H1 (cell line): ENCODE results near the gene ZNF771. TPM values are rescaled to one million over a fixed set of nuclear protein-coding genes. Genes with fewer than 3 reads are reported as not detected.

Experiments used
- CTCF ChIA-PET: fragments of 300-600 bp; sonication (Branson Sonifier 250); formaldehyde crosslinking; loops from one replicate; lab custom pipeline; 2021; ENCODE audit not compliant: partially characterized antibody; lab: Charles Lee
- POLR2A ChIA-PET: fragments of 300-600 bp; sonication (Branson Sonifier 250); formaldehyde crosslinking; loops from one replicate; lab custom pipeline; 2021; ENCODE audit warnings: inconsistent platforms; ENCODE audit not compliant: partially characterized antibody; lab: Charles Lee
- DNase-seq, 2 experiments: peaks; one replicate each; pipeline versions ENCODE4 v3.0.0 to v3.0.0-alpha.2; 2010 to 2022; ENCODE audit warnings: low spot score in 2 of 2, low read depth in 1 of 2, mixed read lengths in 1 of 2
- FAIRE-seq: peaks from 2 replicates; lab custom pipeline; 2011; peaks lifted over from hg19 to GRCh38; lab: Jason Lieb, UNC
- H2AFZ ChIP-seq: 2 replicates; pipeline ENCODE4 v1.8.1; 2012; ENCODE audit warnings: low read length, inconsistent platforms
- H2AK5ac ChIP-seq: 2 replicates; pipeline ENCODE4 v1.6.1; 2013; ENCODE audit warnings: low read depth, low read length
- H2BK120ac ChIP-seq: replicated peaks from 2 replicates; pipeline ENCODE3; 2013; ENCODE audit warnings: low read depth, low read length, inconsistent platforms
- H2BK12ac ChIP-seq: 2 replicates; pipeline ENCODE4 v1.6.1; 2013; ENCODE audit warnings: low read depth, low read length
- H2BK15ac ChIP-seq: 2 replicates; pipeline ENCODE4 v1.6.1; 2013; ENCODE audit warnings: low read length
- H2BK20ac ChIP-seq: 2 replicates; pipeline ENCODE4 v1.6.1; 2013; ENCODE audit warnings: low read length
- H2BK5ac ChIP-seq: 2 replicates; pipeline ENCODE4 v1.6.1; 2013; ENCODE audit warnings: low read depth, low read length
- H3K14ac ChIP-seq: 2 replicates; pipeline ENCODE4 v1.6.1; 2013; ENCODE audit warnings: inconsistent platforms; ENCODE audit not compliant: insufficient read length
- H3K18ac ChIP-seq: 2 replicates; pipeline ENCODE4 v1.6.1; 2013; ENCODE audit warnings: low read length; ENCODE audit errors: extremely low read depth
- H3K23ac ChIP-seq: 2 replicates; pipeline ENCODE4 v1.6.1; 2013; ENCODE audit warnings: inconsistent platforms; ENCODE audit not compliant: insufficient read length
- H3K23me2 ChIP-seq: 2 replicates; pipeline ENCODE4 v1.6.1; 2013; ENCODE audit warnings: low read depth, low read length
- H3K27ac ChIP-seq: 2 replicates; pipeline ENCODE4 v1.6.1; 2011; ENCODE audit warnings: low read depth, low read length, inconsistent platforms
- H3K27me3 ChIP-seq, 4 experiments: replicated peaks in 1 of 4; 1 replicate in 1 of 4; 2 replicates in 3 of 4; pipeline versions ENCODE4 v1.6.1 to v1.8.1; 2011 to 2013; ENCODE audit warnings: low read length in 3 of 4, mild to moderate bottlenecking in 3 of 4, inconsistent platforms in 2 of 4, mixed read lengths in 2 of 4, moderate library complexity in 1 of 4; ENCODE audit not compliant: control insufficient read depth in 3 of 4, insufficient read depth in 3 of 4; ENCODE audit errors: extremely low read depth in 1 of 4
- H3K36me3 ChIP-seq, 4 experiments: 2 replicates each; pipeline versions ENCODE4 v1.6.1 to v1.8.1; 2011 to 2013; ENCODE audit warnings: mild to moderate bottlenecking in 4 of 4, low read length in 3 of 4, moderate library complexity in 2 of 4, control low read depth in 1 of 4, inconsistent platforms in 1 of 4; ENCODE audit not compliant: insufficient read depth in 4 of 4, control insufficient read depth in 2 of 4
- H3K4ac ChIP-seq: replicated peaks from 2 replicates; pipeline ENCODE3; 2013; ENCODE audit warnings: low read length, low read depth, mixed read lengths, inconsistent platforms; ENCODE audit not compliant: insufficient read length
- H3K4me1 ChIP-seq, 4 experiments: replicated peaks in 1 of 4; 1 replicate in 1 of 4; 2 replicates in 3 of 4; pipeline versions ENCODE4 v1.6.1 to v1.8.1; 2011 to 2013; ENCODE audit warnings: low read length in 3 of 4, inconsistent platforms in 2 of 4, mixed read lengths in 1 of 4; ENCODE audit not compliant: insufficient read depth in 4 of 4, control insufficient read depth in 3 of 4
- H3K4me2 ChIP-seq, 2 experiments: 2 replicates each; pipeline versions ENCODE4 v1.6.1 to v1.8.1; 2011 to 2013; ENCODE audit warnings: low read depth in 2 of 2, low read length in 2 of 2, control low read depth in 1 of 2, inconsistent platforms in 1 of 2, mild to moderate bottlenecking in 1 of 2; ENCODE audit not compliant: insufficient read depth in 1 of 2
- H3K4me3 ChIP-seq, 4 experiments: fragments of 200-600, 300-600 bp in 1 of 4; sonication (generic), shearing (Covaris generic), sonication (Bioruptor Twin) in 1 of 4; 2 replicates each; pipeline versions ENCODE4 v1.5.1 to v1.8.1; 2011 to 2016; ENCODE audit warnings: low read length in 4 of 4, low read depth in 3 of 4, control low read depth in 2 of 4, inconsistent platforms in 2 of 4, mild to moderate bottlenecking in 2 of 4, mixed read lengths in 1 of 4, moderate library complexity in 1 of 4; ENCODE audit not compliant: insufficient read depth in 2 of 4; ENCODE audit errors: extremely low read depth in 1 of 4
- H3K56ac ChIP-seq: replicated peaks from 2 replicates; pipeline ENCODE3; 2013; ENCODE audit warnings: low read depth, mild to moderate bottlenecking, mixed read lengths, low read length, inconsistent platforms; ENCODE audit not compliant: insufficient read length
- H3K79me1 ChIP-seq: 2 replicates; pipeline ENCODE4 v1.6.1; 2013; ENCODE audit warnings: low read depth, low read length, control low read depth
- H3K79me2 ChIP-seq, 2 experiments: 2 replicates each; pipeline versions ENCODE4 v1.6.1 to v1.8.1; 2012 to 2013; ENCODE audit warnings: low read length in 2 of 2, mild to moderate bottlenecking in 2 of 2, inconsistent platforms in 1 of 2; ENCODE audit not compliant: insufficient read depth in 2 of 2, control insufficient read depth in 1 of 2
- H3K9ac ChIP-seq, 4 experiments: replicated peaks in 1 of 4; 1 replicate in 1 of 4; 2 replicates in 3 of 4; pipeline versions ENCODE4 v1.6.1 to v1.8.1; 2011 to 2013; ENCODE audit warnings: low read depth in 3 of 4, low read length in 3 of 4, control low read depth in 2 of 4, mild to moderate bottlenecking in 2 of 4, moderate library complexity in 2 of 4, inconsistent platforms in 1 of 4; ENCODE audit errors: extremely low read depth in 1 of 4
- H3K9me3 ChIP-seq, 2 experiments: 2 replicates each; pipeline versions ENCODE4 v1.6.1 to v1.8.1; 2012 to 2013; ENCODE audit warnings: mild to moderate bottlenecking in 2 of 2, moderate library complexity in 2 of 2, control low read depth in 1 of 2, inconsistent platforms in 1 of 2, low read depth in 1 of 2, low read length in 1 of 2, mixed read lengths in 1 of 2; ENCODE audit not compliant: insufficient read depth in 2 of 2
- H4K20me1 ChIP-seq, 2 experiments: replicated peaks in 1 of 2; 2 replicates each; pipeline versions ENCODE3 to v1.8.1; 2011 to 2013; ENCODE audit warnings: inconsistent platforms in 2 of 2, low read length in 2 of 2, mild to moderate bottlenecking in 1 of 2; ENCODE audit not compliant: insufficient read depth in 2 of 2, control insufficient read depth in 1 of 2
- H4K5ac ChIP-seq: 2 replicates; pipeline ENCODE4 v1.6.1; 2013; ENCODE audit warnings: low read length, low read depth, mixed read lengths, inconsistent platforms; ENCODE audit not compliant: insufficient read length
- H4K8ac ChIP-seq: 2 replicates; pipeline ENCODE4 v1.8.0; 2013; ENCODE audit warnings: mild to moderate bottlenecking, moderate library complexity, low read length, inconsistent platforms; ENCODE audit not compliant: insufficient read depth; ENCODE audit errors: extremely low read depth
- H4K91ac ChIP-seq: replicated peaks from 2 replicates; pipeline ENCODE3; 2013; ENCODE audit warnings: low read length, mixed read lengths, inconsistent platforms; ENCODE audit not compliant: insufficient read length
- JUN ChIP-seq: IDR thresholded peaks from 2 replicates; pipeline ENCODE4 v1.6.1; 2011; ENCODE audit warnings: low read depth, mild to moderate bottlenecking, improper control_type of control experiment, low read length
- RFX5 ChIP-seq: IDR thresholded peaks from 2 replicates; pipeline ENCODE4 v1.6.1; 2011; ENCODE audit warnings: low read depth, low read length, improper control_type of control experiment, borderline replicate concordance
- SIRT6 ChIP-seq: IDR thresholded peaks from one replicate; pipeline ENCODE4 v1.7.1; 2012; ENCODE audit warnings: low read length, inconsistent platforms
- WGBS, 2 experiments: shearing (Covaris generic) in 1 of 2; methylation state at CpG; one replicate each; pipeline versions ENCODE4 v1.1.6 to v1.1.7; 2013 to 2015; ENCODE audit warnings: low lambda C conversion rate in 2 of 2, mixed read lengths in 2 of 2, inconsistent platforms in 1 of 2, low coverage in 1 of 2, missing lambda C conversion rate in 1 of 2; ENCODE audit not compliant: insufficient replicate concordance in 2 of 2, insufficient coverage in 1 of 2, insufficient read length in 1 of 2; ENCODE audit errors: extremely low coverage in 1 of 2, missing lambda C conversion rate in 1 of 2; 5-methylcytosine and 5-hydroxymethylcytosine counted together
- polyA plus RNA-seq, 7 experiments: library from polyadenylated mRNA; depleted of rRNA in 3 of 7; stranded (reverse) in 5 of 7; unstranded in 2 of 7; fragments of >200 nt in 5 of 7; fragments of 200-250 nt in 2 of 7; gene quantifications; 1 replicate in 5 of 7; 2 replicates in 1 of 7; 4 replicates in 1 of 7; pipeline versions ENCODE4 v1.2.1 to v1.2.3, GENCODE V29; 2011 to 2013; ENCODE audit warnings: missing spikeins in 2 of 7, mixed read lengths in 2 of 7
- total RNA-seq: library from RNA; stranded (reverse); fragmentation: NEBNext Ultra II Directional; extraction: Animal tissue kit (Norgen Biotek cat#: 25700); gene quantifications from 2 replicates; pipeline ENCODE4 v1.2.1, GENCODE V29; 2021

Gene ZNF771
- total and polyA plus RNA-seq, 2 of the 8 experiments (the other 6 are each of a cell fraction or from before 2014, with no cell fraction given) = 10.6 to 15.7 TPM

- no peaks in the 10 kb centered on the region; a peak in 1 of 7 replicates for H3K27me3 ChIP-seq
- no peaks in the 10 kb centered on the region for H3K79me1 ChIP-seq
- H3K23me2 ChIP-seq = no peaks in the 10 kb centered on the region
- H3K23ac ChIP-seq = no peak overlapping the region
- no peak overlapping the region for H2BK20ac ChIP-seq
- H3K27ac ChIP-seq = no peak overlapping the region
- H3K18ac ChIP-seq = no peak overlapping the region
- no peak overlapping the region for H2AFZ ChIP-seq
- no peak overlapping the region for H3K4me3 ChIP-seq
- no peak overlapping the region for H3K4me2 ChIP-seq
- no peak overlapping the region for H3K4ac ChIP-seq
- no peak overlapping the region for H2BK12ac ChIP-seq
- H3K36me3 ChIP-seq = no peaks in the 10 kb centered on the region
- FAIRE-seq (no peak), DNase-seq (no peak)
- H3K56ac ChIP-seq = no peak overlapping the region
- 81% methylated on average over 11 of the region's 11 CpGs; no CpG with 5 or more reads in 1 of the 2 experiments for WGBS, 2 experiments
- no peak overlapping the region for H2BK15ac ChIP-seq
- no peak overlapping the region for H2AK5ac ChIP-seq
- TF ChIP-seq JUN (no peak), RFX5 (no peak), SIRT6 (no peak)
- no peak overlapping the region for H2BK5ac ChIP-seq
- no peak overlapping the region for H4K8ac ChIP-seq
- ChIA-PET CTCF (interaction anchor here (0.7 to 4.1 kb wide), 4 partner anchors 11 to 156 kb away, joined by 3 to 21 read pairs (median 7); no protein-coding TSS in a partner anchor), POLR2A (no interaction called here)
- no peak overlapping the region for H2BK120ac ChIP-seq
- H3K9ac ChIP-seq = no peak overlapping the region
- no peak overlapping the region for H4K5ac ChIP-seq
- H3K79me2 ChIP-seq = no peaks in the 10 kb centered on the region
- no peaks in the 10 kb centered on the region for H3K9me3 ChIP-seq
- no peak overlapping the region for H3K14ac ChIP-seq
- no peaks in the 10 kb centered on the region for H3K4me1 ChIP-seq
- no peaks in the 10 kb centered on the region for H4K20me1 ChIP-seq
- no peak overlapping the region for H4K91ac ChIP-seq
Measured at GRCh38 chr16:30459456-30459855, 52.0 kb downstream of the ZNF771 start.
